IgD-negative memory B cell (primary cell): ENCODE measurements around the gene KRT71. TPM values are rescaled to one million over a fixed set of nuclear protein-coding genes. Genes with fewer than 3 reads are reported as not detected.

Experiments
- H3K27ac Mint-ChIP-seq, 3 donors: one replicate each; pipeline ENCODE4 v1.8.0; 2020 to 2022; ENCODE audit warnings: mild to moderate bottlenecking in 3 of 3, mixed read lengths in 3 of 3, moderate library complexity in 1 of 3
- H3K27me3 Mint-ChIP-seq: one replicate; pipeline ENCODE4 v1.8.0; 2021; ENCODE audit warnings: mixed read lengths
- H3K36me3 Mint-ChIP-seq: one replicate; pipeline ENCODE4 v1.8.0; 2020; ENCODE audit warnings: mild to moderate bottlenecking, mixed read lengths
- H3K4me1 Mint-ChIP-seq, 3 donors: one replicate each; pipeline ENCODE4 v1.8.0; 2020 to 2022; ENCODE audit warnings: mixed read lengths in 3 of 3, mild to moderate bottlenecking in 1 of 3
- H3K4me3 Mint-ChIP-seq, 4 donors: one replicate each; pipeline ENCODE4 v1.8.0; 2020 to 2022; ENCODE audit warnings: mild to moderate bottlenecking in 4 of 4, mixed read lengths in 4 of 4, moderate library complexity in 3 of 4
- H3K9me3 Mint-ChIP-seq, 3 donors: one replicate each; pipeline ENCODE4 v1.8.0; 2020 to 2021; ENCODE audit warnings: mixed read lengths in 3 of 3, mild to moderate bottlenecking in 1 of 3
- polyA plus RNA-seq: library from polyadenylated mRNA; unstranded; fragments of 300-500 nt; fragmentation: Illumina TruSeq; gene quantifications from one replicate; pipeline ENCODE4 v1.2.3, GENCODE V29; 2021

The KRT71 gene
- polyA plus RNA-seq, 1 donor from 2014 or later: not detected

DNA sequence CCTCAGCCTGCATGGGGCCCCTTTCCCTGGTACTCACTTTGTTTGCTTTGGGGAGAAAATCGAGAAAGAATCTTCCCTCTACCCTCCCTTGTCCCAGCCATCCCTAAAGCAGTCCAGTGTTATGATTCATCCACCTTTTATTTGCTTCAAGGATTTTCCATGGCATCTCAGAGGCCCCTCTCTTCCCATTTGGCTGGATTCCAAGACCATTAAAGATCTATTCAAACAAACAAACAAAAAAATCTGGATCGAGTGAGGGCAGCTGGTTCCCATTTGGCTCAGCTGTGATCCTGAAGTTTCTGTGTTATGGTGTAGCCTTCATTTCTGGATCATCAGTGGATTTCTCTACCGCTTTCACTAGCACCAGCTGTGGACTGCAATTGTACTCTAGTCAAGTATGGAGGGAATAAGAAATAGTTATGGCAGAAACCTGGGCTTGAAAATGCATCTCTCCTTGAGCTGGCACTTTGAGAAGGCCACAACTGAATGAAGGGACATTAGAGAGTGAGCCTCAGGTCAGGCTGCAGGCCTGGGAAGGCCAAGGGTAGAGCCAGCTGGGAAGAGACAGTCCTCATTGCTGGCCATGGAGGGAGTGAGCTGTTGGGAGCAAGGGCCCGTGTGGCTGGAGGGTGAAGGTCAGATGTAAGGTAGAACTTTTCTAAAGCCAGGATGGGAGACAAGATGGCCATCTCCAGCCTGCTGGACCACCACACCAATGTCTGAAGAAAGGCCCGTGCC is 13.7 kb downstream of the KRT71 start:
- Mint-ChIP-seq H3K36me3 (no peaks in the 10 kb centered on the region), H3K27me3 (peaks cover 8% of the 10 kb centered on the region), H3K4me3 (no peak overlapping the region), H3K27ac (no peak overlapping the region), H3K9me3 (peaks cover 0 to 3% (median 0%) of the 10 kb centered on the region in 3 donors), H3K4me1 (no peaks in the 10 kb centered on the region)

GRCh38 chr12:52537101-52537500 is 15.8 kb downstream of the KRT71 start:
- peaks cover 1% of the 10 kb centered on the region for H3K36me3 Mint-ChIP-seq
- H3K27ac Mint-ChIP-seq: no peak overlapping the region
- no peaks in the 10 kb centered on the region for H3K4me1 Mint-ChIP-seq
- H3K27me3 Mint-ChIP-seq: peaks cover 8% of the 10 kb centered on the region
- no peak overlapping the region for H3K4me3 Mint-ChIP-seq
- peaks cover 0 to 2% (median 0%) of the 10 kb centered on the region in 3 donors for H3K9me3 Mint-ChIP-seq

- Mint-ChIP-seq H3K27ac (no peak overlapping the region), H3K9me3 (peaks cover 0 to 2% (median 0%) of the 10 kb centered on the region in 3 donors), H3K27me3 (peaks cover 8% of the 10 kb centered on the region), H3K4me3 (no peak overlapping the region), H3K4me1 (peaks cover 0 to 2% (median 0%) of the 10 kb centered on the region in 3 donors), H3K36me3 (peaks cover 1% of the 10 kb centered on the region)
Measured at GRCh38 chr12:52535574-52535973, 17.4 kb downstream of the KRT71 start.

DNA sequence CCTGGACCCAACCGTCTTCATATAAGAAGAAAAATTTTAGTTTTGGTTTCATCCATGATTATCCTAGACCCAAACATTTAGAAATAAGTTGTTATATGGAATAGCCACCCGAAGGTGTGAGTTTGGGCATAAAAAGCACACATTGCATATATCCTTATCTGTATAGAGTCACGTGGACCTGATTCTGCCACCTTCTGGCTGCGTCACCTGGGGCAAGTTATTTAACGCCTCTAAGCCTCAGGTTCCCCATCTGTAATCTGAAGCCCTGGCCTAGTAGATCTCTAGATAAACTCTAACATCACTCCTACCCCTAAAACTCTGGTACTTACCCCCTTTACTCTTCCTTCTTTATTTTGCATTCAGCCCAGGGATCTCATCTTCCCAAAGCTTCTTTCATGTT is 18.5 kb downstream of the KRT71 start:
- Mint-ChIP-seq H3K9me3 (peaks cover 0 to 2% (median 0%) of the 10 kb centered on the region in 3 donors), H3K27me3 (peaks cover 5% of the 10 kb centered on the region), H3K36me3 (peaks cover 1% of the 10 kb centered on the region), H3K4me3 (no peak overlapping the region), H3K27ac (no peak overlapping the region), H3K4me1 (peaks cover 0 to 2% (median 0%) of the 10 kb centered on the region in 3 donors)

DNA sequence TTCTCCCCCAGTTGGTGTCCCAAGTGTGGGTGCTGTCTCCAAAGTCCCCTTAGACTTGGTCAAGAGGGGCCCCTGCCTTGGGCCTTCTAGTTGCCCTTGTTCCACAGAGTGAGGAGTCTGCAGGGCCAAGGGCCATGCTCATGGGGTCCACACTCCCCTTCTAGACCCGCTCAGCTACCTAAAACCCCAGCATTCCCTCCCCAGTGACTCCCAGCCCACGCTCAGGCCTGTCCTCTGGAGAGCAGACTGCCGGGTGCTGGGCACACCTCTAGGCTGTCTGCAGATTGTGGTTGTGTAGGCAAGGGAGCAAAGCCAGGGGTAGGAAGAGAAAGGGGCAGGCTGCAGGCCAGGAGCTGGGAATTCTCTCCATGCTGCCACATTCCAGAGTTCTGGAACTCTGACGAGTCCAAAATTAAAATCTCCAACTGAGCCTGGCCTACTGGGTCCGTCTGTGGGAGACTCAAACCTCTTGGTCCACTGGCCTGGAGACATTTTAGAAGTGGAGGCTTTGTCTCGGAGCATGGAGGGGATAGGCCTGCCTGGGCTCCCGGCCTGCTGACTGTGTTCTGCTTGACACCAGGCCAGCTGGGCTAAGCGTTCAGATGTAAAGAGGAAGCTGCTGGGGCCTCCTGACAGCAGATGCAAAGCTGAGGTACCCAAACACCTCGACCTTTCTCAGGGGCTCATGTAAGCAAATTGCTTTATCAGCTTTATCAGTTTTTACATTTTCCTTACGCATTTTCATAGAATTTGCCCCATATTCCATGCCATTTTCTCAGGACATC is 19.1 kb downstream of the KRT71 start:
- H3K9me3 Mint-ChIP-seq: peaks cover 0 to 2% (median 0%) of the 10 kb centered on the region in 3 donors
- no peak overlapping the region for H3K4me3 Mint-ChIP-seq
- peaks cover 1% of the 10 kb centered on the region for H3K36me3 Mint-ChIP-seq
- peaks cover 0 to 2% (median 0%) of the 10 kb centered on the region in 3 donors for H3K4me1 Mint-ChIP-seq
- H3K27ac Mint-ChIP-seq: no peak overlapping the region
- peaks cover 3% of the 10 kb centered on the region for H3K27me3 Mint-ChIP-seq

GRCh38 chr12:52532636-52533035 is 20.3 kb downstream of the KRT71 start:
- H3K9me3 Mint-ChIP-seq: no peaks in the 10 kb centered on the region
- H3K4me1 Mint-ChIP-seq: peaks cover 0 to 2% (median 0%) of the 10 kb centered on the region in 3 donors
- no peak overlapping the region for H3K27ac Mint-ChIP-seq
- no peak overlapping the region for H3K4me3 Mint-ChIP-seq
- H3K27me3 Mint-ChIP-seq: peaks cover 2% of the 10 kb centered on the region
- H3K36me3 Mint-ChIP-seq: peaks cover 1% of the 10 kb centered on the region

DNA sequence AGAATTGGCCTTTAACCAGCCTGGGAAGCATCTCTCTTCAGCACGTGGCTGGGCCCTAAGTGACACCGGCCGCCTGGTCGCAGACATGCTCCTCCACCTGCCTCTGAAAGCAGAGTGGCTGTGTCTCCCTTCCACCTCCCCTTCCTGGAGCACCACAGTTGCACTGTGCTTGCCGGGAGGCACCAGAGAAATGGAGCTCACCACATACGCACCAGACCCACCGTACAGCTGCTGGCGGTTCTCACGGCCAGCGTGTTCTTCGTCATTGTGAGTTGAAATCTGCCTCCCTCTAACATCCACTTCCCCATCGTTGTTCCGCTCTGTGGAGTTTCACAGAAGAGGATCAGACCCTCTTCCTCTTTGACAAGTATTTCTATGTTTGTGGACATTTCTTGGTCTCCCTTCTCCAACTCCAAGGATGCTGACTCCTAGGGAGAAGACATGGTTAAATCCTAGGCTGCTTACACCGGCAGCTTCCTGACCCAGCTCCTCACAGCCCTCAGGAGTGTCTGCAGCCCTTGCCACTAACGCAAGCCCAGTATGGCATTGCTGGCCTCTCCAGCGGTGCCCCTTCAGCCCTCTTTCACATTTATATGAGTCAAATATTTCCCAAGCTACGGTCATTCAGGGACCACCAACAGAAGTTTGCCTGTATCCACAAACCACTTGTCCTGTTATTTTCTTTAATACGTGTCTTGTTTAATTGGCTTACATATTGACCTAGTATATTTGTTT is 21.2 kb downstream of the KRT71 start:
- Mint-ChIP-seq H3K27ac (no peak overlapping the region), H3K4me1 (peaks cover 0 to 2% (median 0%) of the 10 kb centered on the region in 3 donors), H3K36me3 (peaks cover 1% of the 10 kb centered on the region), H3K9me3 (no peaks in the 10 kb centered on the region), H3K27me3 (peaks cover 2% of the 10 kb centered on the region), H3K4me3 (no peak overlapping the region)

- H3K27ac Mint-ChIP-seq: no peak overlapping the region
- no peak overlapping the region for H3K4me3 Mint-ChIP-seq
- H3K9me3 Mint-ChIP-seq: no peaks in the 10 kb centered on the region
- H3K27me3 Mint-ChIP-seq: peaks cover 5% of the 10 kb centered on the region
- H3K36me3 Mint-ChIP-seq: peaks cover 1% of the 10 kb centered on the region
- peaks cover 0 to 2% (median 0%) of the 10 kb centered on the region in 3 donors for H3K4me1 Mint-ChIP-seq
Measured at GRCh38 chr12:52530905-52531304, 22.0 kb downstream of the KRT71 start.

DNA sequence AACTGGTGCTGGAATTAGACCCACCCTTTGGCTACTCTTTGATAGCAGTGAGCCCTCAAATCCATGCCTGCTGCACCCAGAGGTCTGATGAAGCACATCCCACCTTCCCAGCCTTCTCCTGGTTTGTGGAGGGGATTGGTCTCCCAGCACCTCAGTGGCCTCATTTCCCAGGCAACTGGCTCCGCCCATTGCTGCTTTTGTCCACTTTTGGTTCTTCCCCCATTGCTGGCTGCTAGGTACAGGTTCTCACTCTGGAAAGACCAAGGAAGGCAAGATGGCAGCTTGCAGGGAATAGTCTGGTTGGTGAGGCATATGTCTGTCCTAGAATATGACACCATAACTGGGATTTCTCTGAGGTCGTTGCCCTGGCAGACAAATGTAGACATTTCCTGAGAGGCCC is 22.6 kb downstream of the KRT71 start:
- peaks cover 1% of the 10 kb centered on the region for H3K36me3 Mint-ChIP-seq
- H3K9me3 Mint-ChIP-seq: no peaks in the 10 kb centered on the region
- H3K4me3 Mint-ChIP-seq: no peak overlapping the region
- peaks cover 0 to 2% (median 0%) of the 10 kb centered on the region in 3 donors for H3K4me1 Mint-ChIP-seq
- no peak overlapping the region for H3K27ac Mint-ChIP-seq
- H3K27me3 Mint-ChIP-seq: peaks cover 7% of the 10 kb centered on the region

GRCh38 chr12:52529846-52530245 is 23.1 kb downstream of the KRT71 start:
- Mint-ChIP-seq H3K27me3 (peaks cover 7% of the 10 kb centered on the region), H3K27ac (no peak overlapping the region), H3K9me3 (no peaks in the 10 kb centered on the region), H3K4me3 (no peak overlapping the region), H3K36me3 (peaks cover 1% of the 10 kb centered on the region), H3K4me1 (peaks cover 0 to 2% (median 0%) of the 10 kb centered on the region in 3 donors)

- H3K27ac Mint-ChIP-seq: no peak overlapping the region
- no peak overlapping the region for H3K4me3 Mint-ChIP-seq
- H3K36me3 Mint-ChIP-seq: peaks cover 1% of the 10 kb centered on the region
- H3K27me3 Mint-ChIP-seq: peaks cover 7% of the 10 kb centered on the region
- H3K9me3 Mint-ChIP-seq: no peaks in the 10 kb centered on the region
- H3K4me1 Mint-ChIP-seq: peaks cover 0 to 2% (median 0%) of the 10 kb centered on the region in 3 donors
Measured at GRCh38 chr12:52529417-52529816, 23.5 kb downstream of the KRT71 start.

DNA sequence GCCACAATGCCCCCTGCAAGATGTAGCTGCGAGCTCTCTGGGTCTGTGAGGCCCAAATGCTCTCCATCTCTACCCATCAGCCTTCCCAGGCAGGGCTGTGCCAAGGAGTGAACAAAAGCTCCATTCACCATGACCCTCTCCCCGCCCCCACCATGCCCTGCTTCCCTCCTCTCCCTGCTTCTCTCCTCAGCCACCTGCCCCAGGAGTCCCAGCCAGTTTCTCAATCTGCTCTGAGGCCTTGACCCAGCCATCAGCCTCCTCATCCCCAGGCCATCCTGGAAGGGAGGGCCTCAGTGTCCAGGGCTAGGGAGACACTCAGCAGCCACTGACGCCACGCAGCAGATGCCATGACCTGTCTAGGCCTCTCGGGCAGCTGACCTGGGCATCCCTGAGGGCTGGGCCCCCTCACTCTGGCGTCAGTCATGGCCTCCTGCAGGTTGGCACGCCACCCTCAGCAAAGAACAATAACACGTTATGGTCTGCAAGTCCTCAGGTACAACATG is 24.3 kb downstream of the KRT71 start:
- H3K4me3 Mint-ChIP-seq: peak overlapping the region in 1 of 4 donors; percentile 79
- H3K27me3 Mint-ChIP-seq: peaks cover 9% of the 10 kb centered on the region
- H3K27ac Mint-ChIP-seq: no peak overlapping the region
- H3K9me3 Mint-ChIP-seq: no peaks in the 10 kb centered on the region
- H3K4me1 Mint-ChIP-seq: peaks cover 0 to 2% (median 0%) of the 10 kb centered on the region in 3 donors
- H3K36me3 Mint-ChIP-seq: peaks cover under 1% of the 10 kb centered on the region

GRCh38 chr12:52527121-52527800 is 25.7 kb downstream of the KRT71 start:
- H3K4me3 Mint-ChIP-seq: no peak overlapping the region
- H3K36me3 Mint-ChIP-seq: no peaks in the 10 kb centered on the region
- peaks cover 0 to 2% (median 0%) of the 10 kb centered on the region in 3 donors for H3K4me1 Mint-ChIP-seq
- no peaks in the 10 kb centered on the region for H3K9me3 Mint-ChIP-seq
- peaks cover 13% of the 10 kb centered on the region for H3K27me3 Mint-ChIP-seq
- H3K27ac Mint-ChIP-seq: no peak overlapping the region

GRCh38 chr12:52526511-52526951 is 26.4 kb downstream of the KRT71 start:
- Mint-ChIP-seq H3K27me3 (peaks cover 13% of the 10 kb centered on the region), H3K27ac (no peak overlapping the region), H3K4me1 (no peaks in the 10 kb centered on the region), H3K4me3 (no peak overlapping the region), H3K36me3 (no peaks in the 10 kb centered on the region), H3K9me3 (no peaks in the 10 kb centered on the region)
